HG03196 (cell line): ENCODE data around the gene ST8SIA1.

Experiments
- ATAC-seq: cut with Tn5 transposase; IDR thresholded peaks from one replicate; pipeline ENCODE4 v1.9.1; 2021; ENCODE audit not compliant: unreplicated experiment

Gene ST8SIA1

DNA sequence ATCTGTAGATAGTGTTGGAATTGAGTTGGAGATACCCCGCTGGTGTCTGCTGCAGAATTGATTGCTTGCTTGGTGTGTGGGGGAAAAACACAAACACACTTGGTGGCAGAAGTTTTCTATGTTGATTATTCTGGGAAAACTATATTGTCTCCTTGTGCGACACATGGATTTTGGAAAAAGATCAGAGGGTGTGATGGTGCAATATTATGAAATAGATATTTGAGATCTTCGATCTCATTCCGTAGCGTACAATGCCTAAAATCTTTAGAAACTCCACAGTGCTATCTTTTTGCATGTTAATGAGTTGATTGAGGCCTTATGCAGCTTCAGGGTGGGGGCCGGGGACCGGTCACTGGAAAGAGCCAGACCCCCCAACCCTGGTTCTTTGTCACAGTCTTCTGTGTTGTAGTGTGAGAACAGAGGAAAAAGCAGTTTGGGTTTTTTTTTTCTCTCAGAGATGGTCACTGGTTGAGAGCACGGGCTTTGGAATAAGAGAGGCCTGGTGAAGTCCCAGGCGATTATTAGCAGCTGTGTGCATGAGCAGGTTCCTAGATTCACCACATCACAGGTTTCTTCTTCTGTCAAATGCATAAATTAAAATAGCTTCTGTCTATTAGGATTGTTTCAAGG, 88.2 kb downstream of the ST8SIA1 start:
- ATAC-seq: no peak

DNA sequence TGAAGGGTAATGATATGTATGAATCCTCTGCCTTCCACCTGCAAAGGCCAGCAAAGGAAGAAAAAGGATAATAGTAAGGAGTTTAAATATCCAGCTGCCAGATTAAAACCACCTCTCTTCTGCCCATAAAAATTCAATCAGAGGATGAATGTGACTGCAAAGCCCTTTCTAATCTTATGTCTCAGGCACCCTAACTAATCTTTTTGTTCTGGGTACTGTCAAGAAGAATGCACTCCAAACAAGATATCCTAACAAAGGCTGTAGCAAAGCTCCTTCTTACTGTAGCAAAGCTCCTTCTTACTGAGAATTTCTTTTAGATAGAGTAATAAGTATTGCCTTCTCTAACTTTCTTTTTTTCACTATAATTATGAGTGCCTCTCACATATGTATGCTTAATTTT, 91.8 kb downstream of the ST8SIA1 start:
- ATAC-seq: no peak

DNA sequence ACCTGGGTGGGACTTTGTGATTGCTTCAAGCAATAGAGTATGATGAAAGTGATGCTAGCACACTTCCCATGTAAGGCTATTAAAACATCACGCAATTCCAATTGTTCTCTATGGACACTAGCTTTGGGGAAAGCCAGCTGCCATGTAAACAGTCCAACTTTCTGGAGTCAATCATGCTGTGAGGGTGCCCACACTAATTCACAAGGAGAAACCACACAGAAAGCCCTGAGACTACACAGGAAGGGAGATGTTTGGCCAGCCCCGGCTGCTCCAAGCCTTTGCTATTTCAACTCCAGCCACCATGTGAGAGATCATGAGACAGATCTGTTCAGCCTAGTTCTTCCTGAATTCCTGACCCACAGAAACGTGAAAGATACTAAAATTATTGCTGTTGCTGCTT, 96.3 kb downstream of the ST8SIA1 start:
- ATAC-seq: no peak

DNA sequence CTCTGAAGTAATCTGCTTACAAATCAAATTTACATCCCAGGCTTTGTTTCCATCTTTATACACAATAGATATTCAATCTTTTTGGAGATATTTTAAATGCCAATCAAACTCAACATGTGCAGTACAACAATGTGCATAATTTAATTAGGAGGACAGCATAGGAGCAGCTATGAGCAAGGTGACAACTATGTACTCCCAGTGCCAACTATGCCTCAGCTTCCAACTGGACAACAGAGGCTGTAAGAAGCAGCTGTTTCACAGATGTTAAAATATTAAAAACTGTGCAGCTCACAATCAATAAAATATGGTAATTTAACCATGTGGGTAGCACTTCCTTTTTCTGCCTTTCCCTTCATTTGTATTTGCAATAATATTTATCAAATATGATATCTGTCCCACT, 99.9 kb downstream of the ST8SIA1 start:
- ATAC-seq: no peak

DNA sequence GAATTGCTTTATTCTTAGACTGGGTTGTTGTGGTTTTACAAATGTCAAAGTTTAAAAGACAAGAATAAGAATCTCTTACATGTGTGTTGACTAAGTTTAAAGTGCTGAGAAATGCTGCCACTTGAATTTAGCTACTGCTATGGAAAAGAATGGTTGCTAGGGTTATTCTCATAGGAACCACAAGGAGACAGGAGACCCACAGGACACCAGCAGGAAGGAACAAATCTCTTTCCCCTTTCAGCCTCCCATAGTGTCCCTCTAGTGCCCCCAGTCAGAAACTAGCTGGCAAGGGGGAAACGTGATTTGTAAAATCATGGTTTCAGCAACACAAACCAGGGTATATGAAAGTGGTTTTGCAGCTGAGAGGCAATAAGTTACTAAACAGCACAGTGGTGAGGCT, 102.7 kb downstream of the ST8SIA1 start:
- ATAC-seq: no peak

DNA sequence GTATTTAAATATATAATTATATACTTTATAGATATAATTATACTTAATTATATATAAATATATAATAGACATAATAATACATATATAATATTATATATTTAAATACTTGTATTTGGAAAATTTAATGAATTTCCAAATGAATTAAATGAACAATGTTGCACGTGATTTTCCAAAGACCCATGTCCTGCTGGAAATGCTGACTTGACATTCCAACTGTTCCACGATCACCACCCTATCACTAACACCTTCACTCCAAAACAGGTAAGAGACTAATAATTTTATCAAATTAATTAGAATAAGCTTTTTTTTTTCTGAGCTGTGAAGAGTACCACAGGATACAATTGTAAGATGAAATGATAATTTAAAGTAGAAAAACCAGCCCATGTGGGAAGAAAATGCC, 103.4 kb downstream of the ST8SIA1 start:
- ATAC-seq: no peak

DNA sequence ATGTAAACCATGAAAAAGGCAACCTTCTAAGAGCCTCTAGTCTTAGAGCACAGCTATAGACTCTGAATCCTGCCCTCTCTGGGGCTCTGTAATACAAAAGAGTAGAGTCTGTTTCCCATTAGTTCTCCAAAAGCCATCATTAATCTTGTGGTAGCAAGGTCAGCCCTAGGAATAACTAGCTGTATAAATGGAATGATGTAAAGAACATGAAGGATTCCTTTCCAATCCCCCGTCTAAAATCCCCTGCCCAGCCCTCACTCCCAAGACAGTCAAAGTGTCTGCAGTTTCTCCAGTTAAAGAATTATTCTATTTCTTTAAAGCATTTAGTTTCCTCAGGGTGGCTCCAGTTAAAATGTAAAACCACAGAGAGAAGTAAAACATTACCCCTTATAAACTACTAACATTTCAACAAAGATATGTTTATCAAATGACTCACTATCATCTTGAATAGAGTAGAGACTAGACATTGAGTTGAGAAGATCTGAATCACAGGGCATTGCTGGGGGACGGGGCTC, 104.2 kb downstream of the ST8SIA1 start:
- ATAC-seq: no peak

DNA sequence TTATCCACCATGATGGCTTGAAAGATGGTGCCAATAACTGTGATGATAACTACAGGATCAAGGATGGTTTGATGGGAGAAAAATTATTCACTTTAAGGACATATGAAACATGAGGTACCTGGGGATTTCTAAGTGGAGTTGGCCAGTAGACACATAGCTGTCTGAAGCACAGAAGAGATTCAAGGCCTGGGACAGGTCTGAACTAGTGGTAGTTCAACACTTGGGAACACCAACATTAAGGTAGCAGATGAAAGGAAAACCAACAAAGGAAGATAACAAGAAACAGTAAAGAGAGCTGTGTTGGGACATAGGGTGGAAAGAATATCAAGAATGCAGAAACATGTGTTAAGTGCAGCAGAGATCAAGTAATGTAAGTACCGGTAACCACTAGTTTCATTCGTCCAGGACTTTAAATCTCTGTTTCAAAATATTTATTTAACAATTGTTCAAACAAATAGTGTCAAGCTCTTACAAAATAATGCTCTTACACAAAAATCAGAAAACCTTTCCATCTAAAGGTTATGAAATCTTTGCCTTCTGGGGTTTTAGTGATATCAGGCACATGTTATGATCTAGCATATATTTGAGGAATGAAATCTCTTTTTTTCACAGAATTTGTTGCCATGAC, 104.7 kb downstream of the ST8SIA1 start:
- no peak for ATAC-seq

DNA sequence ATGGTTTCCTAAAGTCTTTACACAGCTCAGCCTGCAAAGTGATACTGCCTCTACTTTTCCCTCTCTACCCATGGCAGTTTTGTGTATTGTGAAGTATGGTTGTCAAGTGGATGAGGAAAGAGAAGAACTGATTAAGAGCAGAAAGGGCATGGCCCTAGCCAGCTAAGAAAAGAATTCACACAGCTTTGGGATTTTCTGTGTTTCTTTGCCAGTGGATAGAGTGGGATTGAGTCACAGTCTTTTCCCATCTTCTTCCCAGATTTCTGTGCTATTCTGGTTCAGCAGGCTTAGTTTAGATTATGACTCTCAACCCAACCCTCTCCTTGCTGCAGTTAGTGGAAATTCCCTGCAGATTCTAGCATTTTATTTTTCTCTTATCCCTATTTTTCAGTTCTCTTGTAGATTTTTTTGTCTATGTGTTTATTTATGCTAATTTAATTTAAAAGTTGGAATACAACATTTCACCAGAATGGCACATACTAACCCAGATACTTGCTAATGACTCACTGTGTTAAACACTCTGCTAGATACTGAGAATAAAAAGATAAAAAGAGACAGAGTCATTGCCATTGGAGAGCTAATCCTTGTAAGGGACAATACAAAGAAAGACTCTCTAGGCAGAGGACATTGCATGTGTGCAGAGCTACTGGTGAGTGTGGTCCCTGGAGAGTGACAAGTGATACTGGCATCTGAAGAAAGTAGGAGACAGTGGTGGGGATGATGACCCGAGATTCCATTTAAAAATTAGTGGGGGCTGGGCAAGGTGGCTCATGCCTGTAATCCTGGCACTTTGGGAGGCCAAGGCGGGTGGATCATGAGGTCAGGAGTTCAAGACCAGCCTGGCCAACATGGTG, 106.3 kb downstream of the ST8SIA1 start:
- ATAC-seq: no peak

DNA sequence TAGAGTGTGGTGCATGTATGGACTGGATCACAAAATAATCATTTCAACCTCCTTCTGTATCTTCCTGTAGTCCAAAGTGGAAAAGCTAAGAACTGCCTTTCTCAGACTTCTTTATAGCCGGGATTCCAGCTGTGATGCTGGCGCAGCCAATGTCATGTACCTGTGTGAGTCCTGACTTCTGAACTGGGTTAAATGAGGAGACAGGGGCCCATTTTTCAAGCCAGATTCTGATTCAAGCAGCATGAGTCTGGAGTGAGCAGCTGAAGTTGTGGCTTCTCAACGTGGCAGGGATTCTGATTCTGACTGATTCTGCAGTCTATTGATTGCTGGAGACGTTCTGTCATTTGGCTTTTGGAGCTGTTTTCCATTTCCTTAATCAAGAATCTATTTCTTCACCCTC, 111.2 kb downstream of the ST8SIA1 start:
- ATAC-seq: no peak

DNA sequence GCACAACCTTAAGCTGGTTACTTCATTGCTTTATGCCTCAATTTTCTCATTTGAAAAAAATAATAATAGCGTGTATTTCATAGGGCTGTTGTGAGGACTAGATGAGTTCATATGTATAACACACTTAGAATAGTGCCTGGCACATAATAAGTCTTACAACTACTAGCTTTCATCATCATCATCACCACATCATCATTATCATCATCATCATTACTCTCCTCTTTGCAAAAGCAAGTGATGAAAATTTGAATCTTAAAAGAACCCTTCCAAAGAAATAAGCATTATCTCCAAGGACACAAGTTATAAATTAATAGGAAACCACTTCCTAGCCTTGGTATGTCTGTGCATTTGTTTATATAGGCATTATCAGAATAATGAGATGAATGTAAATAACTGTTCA, 117.0 kb downstream of the ST8SIA1 start:
- no peak for ATAC-seq

DNA sequence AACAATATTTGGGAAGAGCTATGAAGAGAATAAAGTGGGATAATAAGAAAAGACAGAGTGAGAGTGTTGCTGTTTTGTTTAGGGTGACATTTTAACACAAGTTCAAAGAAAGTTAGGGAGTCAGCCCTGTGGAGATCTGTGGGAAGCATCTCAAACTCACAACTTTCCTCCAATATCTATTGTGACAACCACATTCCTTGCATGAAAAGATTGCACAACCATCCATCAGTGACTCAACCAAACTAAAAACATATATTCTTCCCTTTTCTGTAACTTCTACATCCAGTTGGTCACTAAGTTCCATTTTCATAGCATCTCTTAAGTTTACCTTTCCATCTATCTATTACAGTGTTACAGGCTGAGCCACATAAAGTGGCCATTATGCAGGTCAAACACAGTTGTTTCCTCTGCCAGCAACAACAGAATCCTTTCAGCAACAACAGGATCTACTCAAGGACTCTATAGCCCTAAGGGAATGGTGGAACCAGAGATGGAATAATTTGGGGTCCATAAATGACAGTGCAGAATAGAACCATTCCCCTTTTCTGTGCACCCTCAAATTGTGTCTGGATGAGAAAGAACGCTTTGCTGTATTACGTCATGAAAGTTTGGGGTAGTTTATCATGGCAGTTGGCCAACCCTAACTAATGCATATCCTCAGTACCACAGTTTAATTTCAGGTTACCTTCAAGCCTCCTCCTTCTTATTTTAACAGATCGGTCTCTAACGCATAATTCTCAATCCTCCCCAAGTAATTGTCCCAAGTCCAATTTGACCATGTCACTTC, 118.8 kb downstream of the ST8SIA1 start:
- no peak for ATAC-seq

DNA sequence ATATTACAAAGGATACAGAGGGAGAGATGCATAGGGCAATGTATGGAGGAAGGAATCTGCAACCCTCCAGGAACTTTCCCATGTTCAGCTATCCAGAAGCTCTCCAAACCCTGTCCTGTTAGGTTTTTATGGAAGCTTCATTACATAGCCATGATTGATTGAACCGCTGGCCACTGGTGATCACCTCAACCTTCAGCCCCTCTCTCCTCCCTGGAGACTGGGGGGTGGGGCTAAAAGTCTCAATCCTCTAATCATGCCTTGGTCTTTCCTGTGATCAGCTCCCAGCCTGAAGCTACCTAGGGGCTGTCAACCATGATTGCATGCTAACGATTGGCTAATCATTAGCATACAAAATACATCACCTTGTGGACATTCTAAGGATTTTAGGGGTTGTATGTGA, 123.4 kb downstream of the ST8SIA1 start:
- ATAC-seq: no peak

DNA sequence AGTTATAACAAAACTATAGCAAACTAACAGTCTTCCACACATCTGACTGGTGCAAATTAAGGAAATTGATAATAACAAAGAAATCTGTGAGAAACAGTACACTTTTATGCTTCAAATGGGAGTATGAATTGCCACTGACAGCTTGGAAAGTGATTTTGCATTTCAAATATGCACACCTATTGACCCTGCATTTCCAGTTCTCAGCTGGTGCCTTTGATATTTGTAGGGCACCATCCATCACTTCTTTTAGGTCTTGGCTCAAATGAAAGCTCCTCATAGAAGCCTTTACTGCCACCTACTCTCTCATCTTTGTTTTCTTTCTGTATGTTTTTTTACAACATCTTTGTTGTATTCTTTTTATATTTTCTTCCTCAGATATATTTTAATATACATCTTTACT, 125.1 kb downstream of the ST8SIA1 start:
- no peak for ATAC-seq

DNA sequence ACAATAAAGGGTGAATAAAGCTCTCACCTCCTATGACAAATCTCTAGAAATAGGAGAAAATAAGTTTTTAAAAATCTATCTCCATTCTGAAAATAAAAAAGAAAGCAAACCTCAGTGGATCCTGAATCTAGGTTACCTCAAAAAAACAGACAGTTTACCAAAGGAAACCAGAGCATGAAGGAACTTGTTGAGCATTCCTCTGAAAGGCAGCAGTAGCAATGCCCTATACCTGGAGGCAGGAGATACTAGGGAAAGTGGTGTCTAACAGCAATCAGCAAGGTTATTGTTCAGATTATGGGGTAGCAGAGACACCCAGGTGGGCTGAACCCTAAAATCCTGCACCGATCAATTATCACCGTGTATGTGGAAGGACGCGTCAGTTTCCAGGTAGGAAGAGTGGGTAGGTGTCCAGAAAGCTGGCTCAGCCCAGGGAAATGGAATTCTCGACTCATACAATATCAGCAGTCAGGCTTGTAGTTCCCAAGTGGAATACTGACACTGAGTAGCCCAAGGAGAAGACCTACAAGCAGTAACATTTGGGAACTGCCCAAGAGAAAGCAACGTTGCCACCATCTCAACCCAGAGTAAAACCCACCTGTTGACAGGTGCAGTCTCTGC, 128.3 kb downstream of the ST8SIA1 start:
- no peak for ATAC-seq

DNA sequence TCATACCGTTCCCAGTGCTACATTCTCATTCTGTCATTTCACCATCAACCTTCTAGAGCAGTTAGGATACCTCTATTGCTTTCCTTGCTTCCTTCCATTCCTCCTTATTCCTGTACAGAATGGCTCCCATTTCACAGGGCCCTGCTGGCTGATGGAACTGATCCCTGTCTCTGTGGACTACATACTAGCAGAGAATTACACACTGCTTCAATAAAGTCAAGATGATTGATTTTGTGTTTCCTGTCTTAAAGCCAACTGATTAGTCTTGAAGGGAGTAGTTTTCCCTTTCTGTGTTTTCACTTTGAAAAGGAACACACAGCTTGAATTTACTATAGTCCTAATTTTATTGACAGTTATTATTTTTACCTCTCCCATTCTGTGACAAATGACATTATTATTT, 130.1 kb downstream of the ST8SIA1 start:
- no peak for ATAC-seq

DNA sequence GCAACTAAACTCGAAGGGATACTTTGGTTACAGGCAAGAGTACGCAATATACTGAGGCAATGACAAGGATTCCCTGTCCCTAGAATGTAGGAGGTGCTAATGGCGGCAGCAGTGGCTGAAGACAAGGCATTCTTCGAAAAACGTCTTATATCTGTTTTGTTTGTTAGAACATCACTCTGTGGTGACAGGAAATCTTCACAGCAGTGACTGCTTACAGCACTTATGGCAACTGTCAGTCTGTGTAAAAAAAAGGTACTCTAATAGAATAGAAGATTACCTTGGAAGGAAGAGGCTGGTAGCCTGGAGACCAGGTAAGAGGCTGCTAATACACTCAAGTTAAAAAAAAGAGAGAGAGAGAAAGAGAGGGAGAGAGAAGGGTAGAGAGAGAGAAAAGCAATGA, 131.7 kb downstream of the ST8SIA1 start:
- ATAC-seq: no peak

DNA sequence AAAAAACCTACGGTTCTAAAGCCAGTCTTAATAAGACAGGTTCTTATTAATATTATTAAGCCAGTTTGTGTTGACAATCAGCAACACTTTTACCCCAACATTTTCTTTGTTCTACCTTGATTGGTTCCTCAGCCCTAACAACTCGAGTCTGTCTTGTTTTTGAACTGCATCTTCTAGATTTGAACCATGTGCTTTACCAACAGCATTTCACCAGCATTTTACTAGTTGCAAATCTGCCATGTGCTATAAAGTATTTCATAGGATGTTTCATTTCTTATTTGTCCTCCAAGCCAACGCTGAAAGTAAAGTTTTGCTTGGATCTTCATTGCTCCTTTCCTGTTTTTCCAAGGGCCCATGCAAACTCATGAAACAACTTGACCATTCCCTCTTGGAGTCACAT, 133.4 kb downstream of the ST8SIA1 start:
- no peak for ATAC-seq

DNA sequence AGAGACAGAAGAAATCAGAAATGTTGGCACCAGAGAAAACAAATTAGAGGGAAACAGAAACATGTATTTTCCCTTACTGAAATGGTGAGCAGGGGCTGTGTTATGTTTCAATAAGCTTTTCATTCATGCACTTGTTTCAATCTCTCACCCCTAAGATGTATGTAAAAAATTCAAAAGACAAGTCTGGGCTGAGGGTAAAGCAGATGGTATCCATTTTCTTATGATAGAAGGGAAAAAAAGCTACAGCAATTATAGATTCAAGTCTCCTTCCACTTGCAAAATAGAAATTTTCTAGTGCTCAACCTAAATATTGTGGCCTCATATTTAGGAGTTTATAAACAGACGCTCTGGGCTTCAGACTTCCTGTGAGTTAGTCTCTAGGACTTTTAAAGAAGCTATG, 138.3 kb downstream of the ST8SIA1 start:
- ATAC-seq: no peak

DNA sequence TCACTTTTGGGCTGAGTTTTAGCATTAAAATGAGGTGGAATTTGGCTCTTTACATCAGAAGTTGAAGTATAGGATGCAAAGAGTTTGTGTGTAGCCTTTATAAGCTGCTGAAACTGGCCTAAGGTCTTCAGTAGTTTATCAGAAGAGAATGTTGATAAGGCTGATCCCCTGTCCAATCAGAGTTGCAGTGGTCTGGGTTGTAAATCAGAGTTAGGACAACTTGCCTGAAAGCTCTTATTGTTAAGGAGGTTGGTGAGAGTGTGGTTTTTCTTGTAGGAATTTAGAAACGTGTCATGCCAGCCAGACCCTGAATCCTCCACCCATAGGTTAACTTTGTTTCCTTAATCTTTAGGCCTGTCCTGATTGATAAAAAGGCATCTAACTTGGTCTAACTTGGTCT, 143.5 kb downstream of the ST8SIA1 start:
- ATAC-seq: no peak

DNA sequence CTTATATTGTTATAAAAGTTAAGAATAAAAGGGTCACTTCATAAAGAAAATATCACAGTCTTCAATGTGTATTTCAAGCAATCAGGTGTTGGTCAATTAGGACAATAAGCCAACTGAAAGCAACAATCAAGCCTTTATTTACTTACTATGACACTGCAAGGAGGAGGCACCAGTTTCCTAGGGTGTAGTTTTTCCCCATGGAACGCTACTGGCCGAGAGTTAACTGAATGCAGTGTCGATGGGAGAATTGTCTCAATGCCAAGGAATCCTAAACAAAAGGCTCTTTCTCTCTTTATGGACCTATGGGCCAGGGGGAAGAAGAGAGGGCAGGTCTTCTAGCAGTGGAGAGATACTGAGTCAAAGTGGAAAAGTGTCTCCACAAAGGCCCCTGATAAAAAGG, 146.1 kb downstream of the ST8SIA1 start:
- ATAC-seq: no peak
